ENCODE measurements around the gene PAF1. TPM values are rescaled to one million over a fixed set of nuclear protein-coding genes. Genes with fewer than 3 reads are reported as not detected.
"Not testable (repeated sequence)": the region's sequence is repeated elsewhere in the genome, so short reads cannot be mapped to it uniquely, and the experiment has no call there.

The PAF1 gene
- total RNA-seq, 1 donor from 2014 or later: 21.3 TPM

DNA sequence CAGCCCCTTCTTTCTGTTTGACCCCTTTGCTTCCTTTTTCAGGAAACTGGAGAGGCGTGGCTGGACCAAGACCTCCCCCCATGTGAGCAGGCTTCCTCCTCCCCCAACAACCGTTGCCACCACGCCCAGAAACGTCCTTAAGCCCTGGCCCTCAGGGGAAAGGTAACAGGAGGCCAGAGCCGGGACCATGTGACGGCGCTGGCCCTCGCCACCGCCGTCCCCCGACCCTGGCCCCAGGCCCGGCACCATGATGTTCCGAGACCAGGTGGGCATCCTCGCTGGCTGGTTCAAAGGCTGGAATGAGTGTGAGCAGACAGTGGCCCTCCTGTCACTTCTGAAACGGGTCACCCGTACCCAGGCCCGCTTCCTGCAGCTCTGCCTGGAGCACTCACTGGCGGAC is 34.3 kb downstream of the PAF1 start:
- ATAC-seq (no peak), DNase-seq (ENCODE audit: low spot score) (no peak)

DNA sequence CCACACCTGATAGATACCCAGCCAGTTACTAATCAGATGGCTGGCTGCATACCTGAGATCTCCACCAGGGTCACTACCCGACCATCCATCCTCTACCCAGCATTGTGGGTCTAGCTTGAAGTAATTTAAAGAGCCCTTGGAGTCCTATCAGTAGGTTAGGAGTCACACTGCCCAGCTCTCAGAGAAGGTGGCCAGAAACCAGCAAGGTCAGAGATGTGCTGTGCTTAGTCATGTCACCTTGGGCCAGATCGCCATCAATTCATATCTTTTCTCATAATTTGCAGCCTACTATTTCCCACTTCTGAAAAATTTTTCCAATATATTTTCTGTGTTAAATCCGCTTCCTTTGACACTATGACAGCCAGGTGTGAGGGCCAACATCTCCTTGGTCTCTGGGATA is 34.8 kb downstream of the PAF1 start:
- DNase-seq (ENCODE audit: low spot score) (no peak), ATAC-seq (no peak)

DNA sequence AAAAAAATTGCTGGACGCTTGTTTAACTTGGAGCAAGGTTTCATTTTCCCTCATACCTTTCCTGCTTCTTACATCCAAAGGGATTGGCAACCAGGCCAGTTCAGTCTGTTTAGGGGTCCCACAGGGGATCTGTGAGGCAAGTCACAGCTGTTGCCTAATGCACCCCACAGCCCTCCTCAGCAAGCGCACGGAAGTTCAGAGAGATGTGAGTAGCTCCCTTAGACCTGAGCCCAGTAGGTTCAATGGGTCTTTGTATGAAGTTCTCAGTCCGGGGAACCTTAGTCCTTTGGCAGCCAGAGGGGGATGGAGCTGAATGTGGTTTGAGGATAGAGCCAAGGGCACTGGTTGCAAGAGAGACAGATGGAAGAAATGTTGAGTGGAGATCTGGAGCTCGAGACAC is 35.7 kb downstream of the PAF1 start:
- ATAC-seq (no peak), DNase-seq (ENCODE audit: low spot score) (no peak)

DNA sequence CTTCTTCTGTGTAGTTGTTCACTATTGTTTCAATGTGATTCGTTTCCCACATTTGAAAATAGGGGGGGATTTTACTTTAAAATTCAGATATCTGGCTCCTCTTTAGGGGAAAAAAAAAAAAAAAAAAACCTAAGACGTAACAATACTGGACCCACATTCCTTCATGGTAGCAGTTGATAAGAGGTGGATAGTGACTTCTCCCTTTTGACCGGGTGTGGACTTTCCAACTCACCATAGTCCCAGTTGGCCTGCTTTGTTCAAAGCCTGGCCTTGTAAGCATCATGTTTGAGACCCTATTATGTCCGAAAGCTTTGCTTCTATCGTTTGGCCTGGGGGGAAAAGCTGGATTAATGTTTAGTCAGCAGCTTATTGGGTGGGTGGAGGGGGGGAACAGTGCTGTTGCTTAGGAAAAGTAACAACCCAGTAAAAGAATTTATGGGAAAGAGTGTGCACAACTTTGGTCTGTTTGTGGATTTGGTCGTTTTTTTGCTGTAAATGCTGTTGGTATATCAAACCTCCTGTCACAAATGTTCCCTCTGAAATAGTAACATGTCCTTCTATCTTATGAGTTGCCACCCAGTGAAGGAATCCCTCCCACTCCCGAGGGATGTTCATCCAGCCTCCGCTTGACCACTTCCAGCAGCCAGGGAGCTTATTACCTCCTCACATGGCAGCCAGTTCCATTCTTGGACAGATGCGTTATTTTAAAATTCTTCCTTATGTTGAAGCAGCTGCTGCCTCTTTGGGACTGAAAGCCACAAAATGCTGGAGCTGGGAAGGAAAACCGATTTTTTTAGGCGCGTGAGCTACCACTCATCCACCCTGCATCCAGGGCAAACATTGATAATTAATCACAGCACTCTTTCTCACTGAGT is 38.3 kb downstream of the PAF1 start:
- no peak for ATAC-seq
- no peak for DNase-seq (ENCODE audit: low spot score)

DNA sequence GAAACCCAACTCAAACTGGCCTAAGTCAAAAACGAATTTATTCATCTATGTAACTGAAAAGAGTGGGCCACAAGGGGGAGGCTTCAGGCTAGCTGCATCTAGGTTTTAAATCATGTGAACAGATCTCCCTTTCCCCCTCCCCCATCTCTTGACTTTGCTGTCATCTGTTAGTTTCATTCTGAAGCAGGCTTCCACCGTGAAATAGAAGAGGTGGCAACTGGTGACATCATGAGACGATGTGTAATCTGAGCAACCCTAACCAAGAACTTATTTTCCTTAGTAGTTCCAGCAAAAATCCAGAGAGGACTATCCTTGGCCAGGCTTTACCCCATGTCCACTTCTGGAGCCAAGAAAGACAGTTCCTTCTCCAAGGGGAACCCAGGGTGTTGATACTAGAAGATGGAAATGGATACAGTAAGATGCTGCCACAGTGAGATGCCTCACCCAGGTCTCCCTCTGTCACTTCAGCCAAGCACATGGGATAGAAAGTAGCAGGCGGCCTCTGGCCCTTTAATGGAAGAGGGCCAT is 39.3 kb downstream of the PAF1 start:
- ATAC-seq (no peak), DNase-seq (ENCODE audit: low spot score) (no peak)

DNA sequence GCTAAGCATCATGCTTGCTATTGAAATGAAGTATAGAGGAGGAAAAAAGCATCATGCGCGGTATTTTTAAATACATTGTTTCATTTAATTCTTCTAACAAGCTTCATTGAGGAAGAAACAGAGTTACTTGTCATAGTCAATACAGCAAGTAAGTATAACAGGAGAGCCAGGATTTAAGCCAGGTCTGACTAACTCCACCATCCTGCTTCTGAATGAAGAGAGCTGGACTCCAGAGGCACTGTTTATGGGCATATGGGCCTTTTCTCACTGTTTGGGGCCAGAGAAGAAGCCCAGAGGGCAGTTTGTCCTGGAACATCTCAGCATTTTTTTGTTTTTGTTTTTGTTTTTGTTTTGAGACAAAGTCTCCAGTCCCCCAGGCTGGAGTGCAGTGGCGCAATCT is 40.8 kb downstream of the PAF1 start:
- DNase-seq (ENCODE audit: low spot score) (no peak), ATAC-seq (no peak)

DNA sequence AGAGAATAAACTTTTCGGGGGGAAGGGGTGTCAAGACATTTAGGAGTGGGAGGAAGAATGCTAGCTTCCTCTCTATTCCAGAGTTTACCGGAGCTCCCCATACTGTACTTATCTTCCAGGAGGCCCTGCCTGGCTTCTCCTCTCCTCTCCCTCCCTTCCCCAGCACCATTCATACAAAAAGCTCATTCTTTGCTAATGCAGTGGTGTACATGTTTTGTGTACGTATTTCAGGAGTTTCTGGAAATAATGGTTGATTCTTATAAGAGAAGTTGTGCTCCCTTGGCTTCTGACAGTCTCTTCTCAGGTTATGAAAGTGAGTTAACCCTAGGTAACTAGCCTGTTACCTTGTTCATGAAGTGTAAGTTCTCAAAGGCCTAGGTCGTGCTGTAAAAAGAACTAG is 41.6 kb downstream of the PAF1 start:
- DNase-seq (ENCODE audit: low spot score) (no peak), ATAC-seq (no peak)

DNA sequence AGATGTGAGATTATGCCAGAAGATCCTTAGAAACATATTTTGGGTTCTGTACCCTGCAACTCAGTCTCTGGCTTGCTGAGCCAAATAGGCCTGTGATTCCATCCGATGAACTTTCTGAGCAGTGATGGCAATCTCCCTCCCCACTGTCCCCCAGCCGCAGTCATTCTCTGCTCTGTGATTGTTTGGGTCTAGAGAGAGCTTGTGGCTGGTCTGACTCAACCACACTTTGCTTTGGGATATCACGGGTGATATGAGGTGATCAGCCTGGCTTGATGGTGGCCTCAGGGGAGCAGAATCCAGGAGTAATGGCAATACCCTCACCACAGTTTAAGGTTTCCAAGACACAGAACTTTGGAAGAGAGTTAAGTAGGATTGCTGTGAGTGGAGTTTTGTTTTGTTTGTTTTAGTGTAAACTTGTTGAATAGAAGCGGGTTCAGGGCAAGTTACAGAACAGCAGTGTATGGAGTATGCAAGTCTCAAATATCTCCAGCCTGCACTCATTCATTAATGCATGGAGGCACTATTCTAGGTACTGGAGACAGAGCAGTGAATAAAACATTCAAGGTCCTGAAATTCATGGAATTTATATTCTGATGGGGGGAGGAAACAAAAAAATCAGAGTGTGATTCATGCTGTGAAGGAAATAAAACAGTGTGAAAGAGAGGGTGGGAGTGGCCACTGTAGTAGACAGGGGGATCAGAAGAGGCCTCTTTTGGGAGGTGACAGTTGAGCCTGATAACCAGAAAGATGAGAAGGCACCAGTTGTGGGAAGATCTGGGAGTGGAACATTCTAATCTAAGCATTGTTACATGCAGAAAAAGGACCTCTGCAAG is 43.4 kb downstream of the PAF1 start:
- DNase-seq (ENCODE audit: low spot score) (no peak), ATAC-seq (no peak)

DNA sequence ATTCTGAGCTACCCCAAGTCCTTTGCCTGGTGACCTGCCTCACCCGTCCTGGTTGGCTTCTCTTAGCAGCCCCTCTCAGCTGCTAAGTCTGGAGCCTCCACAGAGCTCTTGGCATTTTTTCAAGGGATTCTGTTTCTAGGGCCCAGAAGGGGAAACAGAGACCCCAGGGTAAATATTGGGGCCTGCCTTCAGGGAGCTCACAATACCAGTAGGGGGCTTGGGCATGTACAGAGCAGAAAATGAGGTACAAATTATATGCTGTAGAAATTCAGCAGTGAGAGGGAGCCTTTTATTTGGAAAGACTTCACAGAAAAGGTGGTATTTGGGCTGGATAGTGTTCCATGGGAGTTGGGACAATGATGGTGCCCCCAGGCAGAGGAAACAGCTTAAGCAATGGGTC is 45.0 kb downstream of the PAF1 start:
- no peak for DNase-seq (ENCODE audit: low spot score)
- no peak for ATAC-seq

DNA sequence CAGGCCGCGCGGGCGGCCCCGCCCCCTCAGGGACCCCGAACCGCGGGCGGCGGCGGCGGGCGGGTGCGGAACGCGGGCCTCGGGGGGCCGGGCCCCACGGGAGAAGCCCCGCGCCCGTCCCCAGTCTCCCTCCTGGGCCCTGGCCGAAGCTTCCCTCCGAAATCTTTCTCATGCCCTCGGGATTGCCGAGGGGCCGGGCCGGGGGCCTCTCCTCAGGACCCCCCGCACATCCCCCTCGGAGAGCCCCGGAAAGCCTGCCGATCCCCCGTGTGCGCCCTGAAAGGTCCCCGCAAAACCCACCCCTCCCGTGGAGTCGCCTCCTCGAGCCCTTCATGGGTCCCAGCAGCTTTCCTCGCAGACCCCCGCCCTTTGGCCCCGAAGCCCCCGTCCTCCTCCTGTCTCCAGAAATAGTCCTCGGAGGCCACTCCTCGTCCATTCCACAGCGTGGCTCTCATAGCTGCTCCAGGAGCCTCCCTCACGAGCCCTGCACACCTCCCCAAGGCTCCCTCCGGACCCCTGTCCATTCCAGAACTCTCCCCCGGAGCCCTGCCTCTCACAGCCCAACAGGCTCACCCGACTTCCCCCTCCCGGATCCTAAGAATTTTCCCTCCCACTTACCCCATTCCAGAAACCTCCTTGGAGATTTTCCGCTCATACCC is 48.1 kb downstream of the PAF1 start:
- peak; percentile 53 for DNase-seq (ENCODE audit: low spot score)
- no peak for ATAC-seq

DNA sequence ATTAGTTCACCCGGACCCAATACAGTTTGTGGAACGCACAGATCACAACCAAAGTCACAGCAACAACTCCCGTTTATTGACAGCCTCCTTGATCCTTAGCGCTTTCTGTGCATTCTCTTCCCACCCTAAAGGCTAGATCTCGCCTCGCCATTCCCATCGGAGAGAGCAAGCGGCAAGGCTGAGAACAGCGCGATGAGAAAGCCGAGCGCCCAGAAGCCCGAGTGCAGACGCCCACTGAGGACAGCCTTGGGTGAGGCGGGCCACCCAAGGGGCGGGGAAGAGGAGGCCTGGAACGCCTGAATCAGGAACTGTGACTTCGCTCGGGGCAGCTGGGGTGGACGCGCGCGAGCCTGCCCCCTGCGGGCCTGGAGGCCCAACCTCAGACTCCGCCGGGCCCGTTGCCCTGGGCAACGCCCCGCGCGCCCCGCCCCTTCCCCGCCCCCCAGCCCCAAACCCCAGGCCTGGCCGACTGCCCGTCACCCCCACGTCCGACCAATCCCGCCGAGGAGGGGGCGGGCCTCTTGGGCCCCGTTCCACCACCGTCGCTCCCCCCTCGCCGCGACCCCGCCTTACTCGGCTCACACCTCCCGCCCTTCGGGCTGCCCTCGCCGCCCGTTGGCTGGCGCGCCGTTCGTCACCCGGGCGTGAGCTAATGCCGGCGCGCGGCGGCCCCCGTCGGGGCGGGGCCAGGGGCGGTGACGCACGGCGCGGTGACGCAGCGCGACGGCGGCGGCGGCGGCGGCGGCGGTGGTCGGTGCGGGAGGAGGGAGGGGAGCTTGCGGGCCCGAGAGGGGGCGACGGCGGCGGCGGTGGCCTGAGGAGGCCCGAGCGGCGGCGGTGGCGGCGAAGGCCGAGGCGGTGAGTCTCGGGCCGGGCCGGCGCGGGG is 48.9 kb downstream of the PAF1 start, which contains the start of gene SAMD4B:
SAMD4B (plus strand) TSS at position 703 of the 886 bp plus-strand sequence. CDS start 14,473 bp downstream, outside the sequence.
- ATAC-seq (peak; percentile 91), DNase-seq (ENCODE audit: low spot score) (peak; percentile 99)

DNA sequence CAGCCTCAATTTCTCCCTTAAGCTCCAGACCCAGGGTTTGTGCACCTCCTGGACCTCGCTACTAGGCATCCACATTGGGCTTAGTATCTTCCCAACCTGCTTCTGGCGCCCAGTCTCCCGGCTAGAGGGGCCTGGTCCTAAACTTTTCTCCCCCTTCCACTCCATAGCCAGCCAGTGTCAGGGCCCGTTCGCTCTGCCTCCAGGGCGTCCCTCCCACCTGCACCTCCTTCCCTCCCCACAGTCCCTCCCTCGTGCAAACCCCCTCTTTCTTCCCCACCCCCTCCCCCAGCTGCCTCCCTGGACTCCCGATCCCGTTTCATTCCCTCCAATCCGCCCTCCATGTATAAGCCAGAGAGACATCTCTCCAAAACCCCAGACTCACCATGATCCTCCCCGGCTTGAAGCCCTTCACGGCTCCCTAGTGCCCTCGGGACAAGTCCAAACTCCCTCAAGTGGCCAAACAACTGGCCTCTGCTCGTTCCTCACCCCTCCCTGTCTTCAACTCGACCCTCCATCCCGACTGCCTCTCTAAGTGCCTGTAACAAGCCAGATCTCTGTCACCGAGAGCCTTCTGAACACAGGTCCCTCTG is 49.7 kb downstream of the PAF1 start:
- ATAC-seq (peak; percentile 14), DNase-seq (ENCODE audit: low spot score) (peak; percentile 60)

DNA sequence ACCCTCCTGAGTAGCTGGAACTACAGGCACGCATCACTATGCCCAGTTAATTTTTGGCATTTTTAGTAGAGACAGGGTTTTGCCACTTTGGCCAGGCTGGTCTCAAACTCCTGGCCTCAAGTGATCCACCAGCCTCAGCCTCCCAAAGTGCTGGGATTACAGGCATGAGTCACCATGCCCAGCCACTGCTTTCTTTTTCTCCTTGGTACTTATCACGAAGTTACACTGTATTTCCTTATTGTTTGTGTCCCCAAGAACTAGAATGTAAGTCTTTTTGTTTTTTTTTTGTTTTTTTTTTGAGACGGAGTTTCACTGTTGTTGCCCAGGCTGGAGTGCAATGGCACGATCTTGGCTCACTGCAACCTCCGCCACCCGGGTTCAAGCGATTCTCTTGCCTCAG is 50.8 kb downstream of the PAF1 start:
- not testable (repeated sequence) for ATAC-seq; DNase-seq (ENCODE audit: low spot score)

DNA sequence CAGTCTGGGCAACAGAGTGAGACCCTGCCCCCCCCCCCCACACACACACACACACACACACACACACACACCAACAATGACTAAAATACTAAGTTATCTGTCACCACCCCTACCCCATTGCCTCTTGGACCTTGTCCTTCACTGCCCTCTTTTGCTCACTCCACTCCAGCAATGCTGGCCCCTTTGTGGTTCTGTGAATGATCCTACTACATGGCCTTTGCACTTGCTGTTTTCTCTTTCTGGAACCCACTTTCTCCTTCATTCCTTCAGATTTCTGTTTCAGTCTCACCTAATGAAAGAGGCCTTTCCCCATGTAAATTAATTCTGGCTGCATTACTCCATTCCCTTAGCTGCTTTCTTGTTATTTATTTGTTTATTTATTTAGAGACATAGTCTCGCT is 51.2 kb downstream of the PAF1 start:
- no peak for ATAC-seq
- DNase-seq (ENCODE audit: low spot score): no peak

DNA sequence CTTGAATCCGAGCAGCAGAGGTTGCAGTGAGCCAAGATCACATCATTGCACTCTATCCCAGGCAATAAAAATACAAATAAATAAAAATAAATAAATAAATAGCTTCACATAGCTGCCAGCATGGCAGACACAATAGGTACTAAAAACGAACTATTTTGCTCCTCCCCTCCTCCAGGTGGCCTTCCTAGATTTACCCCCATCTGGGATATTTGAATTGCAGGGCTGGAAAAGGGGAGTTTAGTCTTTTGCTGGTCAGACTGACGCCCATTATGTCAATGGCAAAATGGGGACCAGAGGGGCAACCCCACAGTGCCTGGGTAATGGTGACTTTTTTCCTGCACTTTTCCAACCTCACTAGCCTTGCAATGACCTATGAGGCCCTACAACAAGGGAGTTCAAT is 54.4 kb downstream of the PAF1 start:
- ATAC-seq: no peak
- DNase-seq (ENCODE audit: low spot score): no peak

Other genes starting within 250 kb of the PAF1 start
- 0.08 TPM for gene NCCRP1, start 194.1 kb downstream of the PAF1 start, total RNA-seq
- 1.6 TPM for gene SYCN, start 186.8 kb downstream of the PAF1 start, total RNA-seq
- gene IFNL3, start 146.1 kb downstream of the PAF1 start, total RNA-seq: not detected
- gene IFNL4, start 142.2 kb downstream of the PAF1 start, total RNA-seq: not detected
- gene IFNL2, start 122.7 kb downstream of the PAF1 start, total RNA-seq: not detected
- not detected for gene IFNL1, start 94.7 kb downstream of the PAF1 start, total RNA-seq
- 0.78 TPM for gene LRFN1, start 70.2 kb downstream of the PAF1 start, total RNA-seq
- gene GMFG, start 55.1 kb downstream of the PAF1 start, total RNA-seq: 11.3 TPM
- 30.1 TPM for gene SAMD4B, start 48.7 kb downstream of the PAF1 start, total RNA-seq
- gene MED29, start 272 bp upstream of the PAF1 start, total RNA-seq: 19.2 TPM
- gene ZFP36, start 15.7 kb upstream of the PAF1 start, total RNA-seq: 44.0 TPM
- gene PLEKHG2, start 21.6 kb upstream of the PAF1 start, total RNA-seq: 3.8 TPM
- 668 TPM for gene RPS16, start 44.8 kb upstream of the PAF1 start, total RNA-seq
- 57.0 TPM for gene SUPT5H, start 54.5 kb upstream of the PAF1 start, total RNA-seq
- gene TIMM50, start 89.7 kb upstream of the PAF1 start, total RNA-seq: 31.7 TPM
- gene DLL3, start 107.8 kb upstream of the PAF1 start, total RNA-seq: not detected
- gene SELENOV, start 124.0 kb upstream of the PAF1 start, total RNA-seq: not detected
- gene EID2B, start 141.7 kb upstream of the PAF1 start, total RNA-seq: 0.43 TPM
- 6.6 TPM for gene EID2, start 149.1 kb upstream of the PAF1 start, total RNA-seq
- gene LGALS13, start 211.4 kb upstream of the PAF1 start, total RNA-seq: not detected